Neural progenitor cell (in vitro differentiated cells): Measurements from ENCODE around the gene TRAPPC6A.

Experiments used
- CTCF ChIP-seq: fragments of 200-600 bp; sonication (generic); IDR thresholded peaks from 2 replicates; pipeline ENCODE4 v1.5.1; 2017; ENCODE audit warnings: antibody characterized with exemption, mild to moderate bottlenecking
- EZH2 ChIP-seq: fragments of 200-600 bp; sonication (generic); IDR thresholded peaks from 2 replicates; pipeline ENCODE4 v1.6.1; 2017; ENCODE audit warnings: antibody characterized with exemption, mild to moderate bottlenecking, moderate library complexity

- no peak for TF ChIP-seq CTCF
- no peak for TF ChIP-seq EZH2
Observed at GRCh38 chr19:45211751-45212381, 33.8 kb upstream of the TRAPPC6A start.
